Stimulated activated CD8-positive, alpha-beta memory T cell treated with anti-CD3 and anti-CD28 coated beads, Interleukin-15, amount 100 ng/mL, for 4 hours (primary cell): ENCODE measurements around the gene STYXL1.

ENCODE experiments used
- DNase-seq, 2 donors: peaks; one replicate each; pipeline ENCODE4 v3.0.0-alpha.2; 2020; ENCODE audit warnings: low read depth in 2 of 2

Gene STYXL1

GRCh38 chr7:75992083-75992755 is 55.6 kb downstream of the STYXL1 start:
- DNase-seq = no peak

- no peak for DNase-seq
Measured at GRCh38 chr7:75991531-75992082, 56.2 kb downstream of the STYXL1 start.

- DNase-seq = no peak
Measured at GRCh38 chr7:75989500-75990388, 58.1 kb downstream of the STYXL1 start.

- no peak for DNase-seq
Measured at GRCh38 chr7:75988568-75989499, 59.0 kb downstream of the STYXL1 start.

- DNase-seq = no peak
Measured at GRCh38 chr7:75987805-75988567, 59.8 kb downstream of the STYXL1 start.

- no peak for DNase-seq
Measured at GRCh38 chr7:75987026-75987804, 60.6 kb downstream of the STYXL1 start.

GRCh38 chr7:75986147-75986781 is 61.5 kb downstream of the STYXL1 start:
- no peak for DNase-seq

- no peak for DNase-seq
Measured at GRCh38 chr7:75985518-75986146, 62.2 kb downstream of the STYXL1 start.

- DNase-seq = no peak
Measured at GRCh38 chr7:75985009-75985517, 62.7 kb downstream of the STYXL1 start.

- DNase-seq = no peak
Measured at GRCh38 chr7:75984130-75985008, 63.4 kb downstream of the STYXL1 start.

- no peak for DNase-seq
Measured at GRCh38 chr7:75983471-75984129, 64.2 kb downstream of the STYXL1 start.

- no peak for DNase-seq
Measured at GRCh38 chr7:75982306-75983064, 65.3 kb downstream of the STYXL1 start.

- no peak for DNase-seq
Measured at GRCh38 chr7:75981453-75982305, 66.1 kb downstream of the STYXL1 start.

- no peak for DNase-seq
Measured at GRCh38 chr7:75981203-75981452, 66.7 kb downstream of the STYXL1 start.

- no peak for DNase-seq
Measured at GRCh38 chr7:75980430-75981202, 67.2 kb downstream of the STYXL1 start.
